Muscle of leg (tissue), 11 donors: ENCODE data around the gene RAB44. TPM values are rescaled to one million over a fixed set of nuclear protein-coding genes. Genes with fewer than 3 reads are reported as not detected.

Experiments used
- DNase-seq: peaks from one replicate; pipeline ENCODE4 v3.0.0; 2013
- H3K27ac ChIP-seq: one replicate; pipeline ENCODE4 v1.5.1; 2013; ENCODE audit warnings: mild to moderate bottlenecking, low read length, control low read depth
- H3K27me3 ChIP-seq: one replicate; pipeline ENCODE4 v1.6.1; 2013; ENCODE audit warnings: low read length; ENCODE audit not compliant: control insufficient read depth, insufficient read depth
- H3K36me3 ChIP-seq: one replicate; pipeline ENCODE4 v1.6.1; 2013; ENCODE audit warnings: low read length; ENCODE audit not compliant: control insufficient read depth, insufficient read depth
- H3K4me1 ChIP-seq: one replicate; pipeline ENCODE4 v1.6.1; 2013; ENCODE audit warnings: low read length; ENCODE audit not compliant: control insufficient read depth, insufficient read depth
- H3K4me3 ChIP-seq: one replicate; pipeline ENCODE4 v1.5.1; 2013; ENCODE audit warnings: low read length, control low read depth
- H3K9me3 ChIP-seq: replicated peaks from 2 replicates; pipeline ENCODE4 v1.6.1; 2013; ENCODE audit warnings: low read depth, low read length; ENCODE audit not compliant: control insufficient read depth
- WGBS: methylation state at CpG from one replicate; pipeline ENCODE4 v1.1.5; 2013; ENCODE audit warnings: missing lambda C conversion rate; ENCODE audit not compliant: insufficient coverage; 5-methylcytosine and 5-hydroxymethylcytosine counted together
- polyA plus RNA-seq, 8 donors: library from polyadenylated mRNA; unstranded; fragments of 120-200 nt; gene quantifications; one replicate each; pipeline versions ENCODE4 v1.2.1 to v1.2.3, GENCODE V29; 2013; ENCODE audit warnings: inconsistent platforms in 1 of 8, low replicate concordance in 1 of 8; ENCODE audit not compliant: insufficient read length in 8 of 8, insufficient read depth in 1 of 8
- total RNA-seq: library from RNA; stranded (reverse); fragments of 120-200 nt; gene quantifications from one replicate; pipeline ENCODE4 v1.2.4, GENCODE V29; 2013

RAB44 gene
- total and polyA plus RNA-seq, 9 donors, result 0.04 to 0.23 (median 0.15) TPM

- H3K27me3 ChIP-seq, result no peaks in the 10 kb centered on the region
- H3K36me3 ChIP-seq, result peaks cover 4% of the 10 kb centered on the region
- no peak overlapping the region for H3K4me3 ChIP-seq
- H3K9me3 ChIP-seq, result peaks cover 14% of the 10 kb centered on the region
- H3K4me1 ChIP-seq, result peaks cover 22% of the 10 kb centered on the region
- DNase-seq, result no peak
- WGBS, result 79% methylated on average over 3 of the region's 5 CpGs
- no peak overlapping the region for H3K27ac ChIP-seq
These were observed 52.3 kb downstream of the RAB44 start for GRCh38 chr6:36749829-36750489.

GRCh38 chr6:36751091-36751490 is 53.5 kb downstream of the RAB44 start:
- no peak overlapping the region for H3K4me3 ChIP-seq
- peaks cover 2% of the 10 kb centered on the region for H3K27me3 ChIP-seq
- 86% methylated on average over 2 of the region's 3 CpGs for WGBS
- H3K27ac ChIP-seq, result no peak overlapping the region
- DNase-seq, result no peak
- peaks cover 4% of the 10 kb centered on the region for H3K36me3 ChIP-seq
- peaks cover 14% of the 10 kb centered on the region for H3K9me3 ChIP-seq
- H3K4me1 ChIP-seq, result peaks cover 28% of the 10 kb centered on the region

GRCh38 chr6:36751833-36752186 is 54.2 kb downstream of the RAB44 start:
- no peak for DNase-seq
- H3K4me3 ChIP-seq, result no peak overlapping the region
- peaks cover 35% of the 10 kb centered on the region for H3K4me1 ChIP-seq
- WGBS, result 0% methylated on average over 1 of the region's 1 CpG
- peaks cover 4% of the 10 kb centered on the region for H3K36me3 ChIP-seq
- H3K27ac ChIP-seq, result no peak overlapping the region
- H3K9me3 ChIP-seq, result peaks cover 14% of the 10 kb centered on the region
- peaks cover 2% of the 10 kb centered on the region for H3K27me3 ChIP-seq

GRCh38 chr6:36752187-36752885 is 54.7 kb downstream of the RAB44 start:
- H3K27ac ChIP-seq, result peak overlapping the region; percentile 4
- no peak overlapping the region for H3K4me3 ChIP-seq
- H3K27me3 ChIP-seq, result peaks cover 2% of the 10 kb centered on the region
- H3K4me1 ChIP-seq, result peaks cover 40% of the 10 kb centered on the region
- H3K36me3 ChIP-seq, result peaks cover 10% of the 10 kb centered on the region
- H3K9me3 ChIP-seq, result peaks cover 14% of the 10 kb centered on the region
- WGBS, result 85% methylated on average over 4 of the region's 6 CpGs
- no peak for DNase-seq

- Histone ChIP-seq H3K27ac (peak overlapping the region; percentile 4), H3K27me3 (peaks cover 2% of the 10 kb centered on the region)
These were observed 55.4 kb downstream of the RAB44 start for GRCh38 chr6:36752886-36753506.

GRCh38 chr6:36753671-36754405 is 56.2 kb downstream of the RAB44 start:
- Histone ChIP-seq H3K36me3 (peaks cover 10% of the 10 kb centered on the region), H3K27me3 (peaks cover 2% of the 10 kb centered on the region), H3K4me1 (peaks cover 47% of the 10 kb centered on the region), H3K9me3 (peaks cover 11% of the 10 kb centered on the region), H3K4me3 (no peak overlapping the region), H3K27ac (no peak overlapping the region)
- WGBS, result 61% methylated on average over 6 of the region's 7 CpGs
- no peak for DNase-seq

More at GRCh38 chr6:36752886-36753506, 55.4 kb downstream of the RAB44 start:
- Histone ChIP-seq H3K4me3 (no peak overlapping the region), H3K9me3 (peaks cover 14% of the 10 kb centered on the region), H3K4me1 (peaks cover 46% of the 10 kb centered on the region), H3K36me3 (peaks cover 10% of the 10 kb centered on the region)
- WGBS, result 58% methylated on average over 3 of the region's 6 CpGs
- DNase-seq, result no peak

GRCh38 chr6:36754582-36755434 is 57.2 kb downstream of the RAB44 start:
- H3K4me1 ChIP-seq, result peaks cover 48% of the 10 kb centered on the region
- H3K27ac ChIP-seq, result no peak overlapping the region
- 89% methylated on average over 5 of the region's 9 CpGs for WGBS
- H3K9me3 ChIP-seq, result peaks cover 8% of the 10 kb centered on the region
- H3K36me3 ChIP-seq, result peaks cover 10% of the 10 kb centered on the region
- no peak for DNase-seq
- H3K4me3 ChIP-seq, result no peak overlapping the region
- H3K27me3 ChIP-seq, result peaks cover 2% of the 10 kb centered on the region

GRCh38 chr6:36755435-36756348 is 58.1 kb downstream of the RAB44 start:
- no peak overlapping the region for H3K27ac ChIP-seq

GRCh38 chr6:36756786-36757185 is 59.2 kb downstream of the RAB44 start:
- H3K4me1 ChIP-seq, result peaks cover 48% of the 10 kb centered on the region
- no peak overlapping the region for H3K4me3 ChIP-seq
- H3K9me3 ChIP-seq, result no peaks in the 10 kb centered on the region
- H3K27me3 ChIP-seq, result peaks cover 2% of the 10 kb centered on the region
- WGBS, result 44% methylated on average over 5 of the region's 8 CpGs
- no peak for DNase-seq
- peaks cover 6% of the 10 kb centered on the region for H3K36me3 ChIP-seq
- no peak overlapping the region for H3K27ac ChIP-seq

More at GRCh38 chr6:36755435-36756348, 58.1 kb downstream of the RAB44 start:
- no peak for DNase-seq
- peaks cover 3% of the 10 kb centered on the region for H3K9me3 ChIP-seq
- WGBS, result 67% methylated on average over 17 of the region's 19 CpGs
- H3K4me3 ChIP-seq, result no peak overlapping the region
- H3K27me3 ChIP-seq, result peaks cover 2% of the 10 kb centered on the region
- H3K36me3 ChIP-seq, result peaks cover 9% of the 10 kb centered on the region
- H3K4me1 ChIP-seq, result peaks cover 48% of the 10 kb centered on the region
